Fibroblast of villous mesenchyme (primary cell): Measurements from ENCODE around the gene CD93. TPM values are rescaled to one million over a fixed set of nuclear protein-coding genes. Genes with fewer than 3 reads are reported as not detected.

Experiments used
- DNase-seq: peaks from one replicate; pipeline ENCODE4 v3.0.0-alpha.2; 2010; ENCODE audit warnings: low read depth
- H3K4me3 ChIP-seq: 2 replicates; pipeline ENCODE4 v1.5.1; 2011; ENCODE audit warnings: low read depth, mild to moderate bottlenecking, low read length
- CTCF ChIP-seq: IDR thresholded peaks from 2 replicates; pipeline ENCODE4 v1.5.1; 2012; ENCODE audit warnings: low read depth, mild to moderate bottlenecking, low read length; ENCODE audit not compliant: insufficient read depth
- total RNA-seq: library from RNA; depleted of rRNA; stranded (reverse); fragments of >200 nt; gene quantifications from 2 replicates; pipeline ENCODE4 v1.2.3, GENCODE V29; 2012

CD93 gene
- total RNA-seq, 1 donor: under 0.01 TPM

GRCh38 chr20:23120261-23120660 is 34.1 kb upstream of the CD93 start:
- H3K4me3 ChIP-seq: no peak overlapping the region
- no peak for DNase-seq

GRCh38 chr20:23119456-23120216 is 33.5 kb upstream of the CD93 start:
- H3K4me3 ChIP-seq: no peak overlapping the region
- DNase-seq: no peak
- TF ChIP-seq CTCF: no peak

More at GRCh38 chr20:23120261-23120660, 34.1 kb upstream of the CD93 start:
- no peak for TF ChIP-seq CTCF

GRCh38 chr20:23118766-23119165 is 32.6 kb upstream of the CD93 start:
- no peak overlapping the region for H3K4me3 ChIP-seq
- no peak for DNase-seq
- TF ChIP-seq CTCF: no peak

GRCh38 chr20:23118144-23118543 is 32.0 kb upstream of the CD93 start:
- no peak for DNase-seq
- no peak overlapping the region for H3K4me3 ChIP-seq
- no peak for TF ChIP-seq CTCF

GRCh38 chr20:23117738-23118137 is 31.6 kb upstream of the CD93 start:
- no peak for DNase-seq

GRCh38 chr20:23116311-23117089 is 30.4 kb upstream of the CD93 start:
- TF ChIP-seq CTCF: no peak
- peak; percentile 72 for DNase-seq
- no peak overlapping the region for H3K4me3 ChIP-seq

More at GRCh38 chr20:23117738-23118137, 31.6 kb upstream of the CD93 start:
- no peak for TF ChIP-seq CTCF
- no peak overlapping the region for H3K4me3 ChIP-seq
